PC-9 (cell line): Measurements from ENCODE around the gene CCDC12.

Source experiments
- CTCF ChIP-seq: fragments of 200-600 bp; sonication (generic); conservative IDR thresholded peaks from 2 replicates; pipeline ENCODE4 v1.6.1; 2017; ENCODE audit warnings: mixed run types, antibody characterized with exemption, mild to moderate bottlenecking, moderate library complexity
- EZH2 ChIP-seq: fragments of 200-600 bp; sonication (generic); IDR thresholded peaks from 2 replicates; pipeline ENCODE4 v1.8.0; 2017; ENCODE audit warnings: antibody characterized with exemption, low read depth

GRCh38 chr3:47010111-47010712 lies 33.7 kb upstream of the CCDC12 start:
- TF ChIP-seq CTCF (no peak), EZH2 (no peak)
